Prostate gland (tissue), 2 donors: ENCODE data around the gene XIRP1. TPM values are rescaled to one million over a fixed set of nuclear protein-coding genes. Genes with fewer than 3 reads are reported as not detected.

Source experiments
- DNase-seq: peaks from one replicate; pipeline ENCODE4 v3.0.0-alpha.2; 2019; ENCODE audit warnings: low spot score
- H3K27ac ChIP-seq, 2 donors: fragments of 200-600 bp; sonication (generic); 2 replicates each; pipeline ENCODE4 v1.5.1; 2017 to 2019
- H3K27me3 ChIP-seq: fragments of 200-600 bp; sonication (generic); replicated peaks from 2 replicates; pipeline ENCODE4 v1.5.1; 2019; ENCODE audit not compliant: insufficient read depth
- H3K36me3 ChIP-seq, 2 donors: fragments of 200-600 bp; sonication (generic); 1 replicate in 1 of 2; 2 replicates in 1 of 2; pipeline versions ENCODE4 v1.5.1 to v1.8.1; 2017 to 2019
- H3K4me1 ChIP-seq: fragments of 200-600 bp; sonication (generic); replicated peaks from 2 replicates; pipeline ENCODE4 v1.5.1; 2019
- H3K4me3 ChIP-seq, 2 donors: fragments of 200-600 bp; sonication (generic); 2 replicates each; pipeline ENCODE4 v1.5.1; 2017 to 2019
- H3K9me3 ChIP-seq: fragments of 200-600 bp; sonication (generic); 2 replicates; pipeline ENCODE4 v1.5.1; 2017
- CTCF ChIP-seq, 4 experiments: fragments of 200-600 bp in 2 of 4; fragments of 450-650 bp in 2 of 4; sonication (generic) in 2 of 4; IDR thresholded peaks; 1 replicate in 3 of 4; 2 replicates in 1 of 4; pipeline ENCODE4 v1.5.1; 2016 to 2019; ENCODE audit warnings: antibody characterized with exemption in 4 of 4, mild to moderate bottlenecking in 2 of 4, moderate library complexity in 2 of 4
- POLR2A ChIP-seq: fragments of 450-650 bp; IDR thresholded peaks from one replicate; pipeline ENCODE4 v1.6.1; 2016; ENCODE audit warnings: antibody characterized with exemption, mild to moderate bottlenecking
- POLR2AphosphoS5 ChIP-seq: sonication (generic); formaldehyde crosslinking; IDR thresholded peaks from one replicate; pipeline ENCODE4 v1.6.1; 2017; ENCODE audit warnings: antibody characterized with exemption
- WGBS: methylation state at CpG from one replicate; pipeline ENCODE4 v1.1.5; 2018; 5-methylcytosine and 5-hydroxymethylcytosine counted together
- intact Hi-C: fragments of 100-400 bp; cut with DNase I; formaldehyde crosslinking; loops from one replicate; pipeline ENCODE4 v1.14.2; 2022
- total RNA-seq, 2 donors: library from RNA; depleted of rRNA; stranded (reverse); fragments of >200 nt; gene quantifications; one replicate each; pipeline ENCODE4 v1.1.0, GENCODE V29; 2016

The XIRP1 gene
- total RNA-seq, 2 donors from 2014 or later = 0.40 to 2.2 TPM

GRCh38 chr3:39158148-39158715 is 34.2 kb downstream of the XIRP1 start:
- H3K4me3 ChIP-seq = no peak overlapping the region
- H3K9me3 ChIP-seq = no peaks in the 10 kb centered on the region
- no peak for DNase-seq
- WGBS = 62% methylated on average over 5 of the region's 5 CpGs
- H3K27ac ChIP-seq = no peak overlapping the region
- no peaks in the 10 kb centered on the region for H3K36me3 ChIP-seq
- peaks cover 6% of the 10 kb centered on the region for H3K4me1 ChIP-seq
- H3K27me3 ChIP-seq = no peaks in the 10 kb centered on the region
- intact Hi-C loops = no loop called here
- TF ChIP-seq CTCF (IDR thresholded peaks at IDR 0.05) (no peak), POLR2AphosphoS5 (no peak)

GRCh38 chr3:39157359-39157758 is 35.0 kb downstream of the XIRP1 start:
- no peaks in the 10 kb centered on the region for H3K9me3 ChIP-seq
- peaks cover 6% of the 10 kb centered on the region for H3K4me1 ChIP-seq
- no peaks in the 10 kb centered on the region for H3K36me3 ChIP-seq
- intact Hi-C loops = no loop called here
- 92% methylated on average over 7 of the region's 7 CpGs for WGBS
- H3K27me3 ChIP-seq = no peaks in the 10 kb centered on the region
- no peak overlapping the region for H3K27ac ChIP-seq
- DNase-seq = no peak
- TF ChIP-seq POLR2AphosphoS5 (no peak), CTCF (IDR thresholded peaks at IDR 0.05) (no peak), POLR2A (no peak)
- H3K4me3 ChIP-seq = no peak overlapping the region

GRCh38 chr3:39156421-39156820 is 36.0 kb downstream of the XIRP1 start:
- no peaks in the 10 kb centered on the region for H3K36me3 ChIP-seq
- TF ChIP-seq POLR2AphosphoS5 (no peak), CTCF (IDR thresholded peaks at IDR 0.05) (no peak)
- peaks cover 10% of the 10 kb centered on the region for H3K4me1 ChIP-seq
- 77% methylated on average over 4 of the region's 4 CpGs for WGBS
- DNase-seq = no peak
- H3K27me3 ChIP-seq = no peaks in the 10 kb centered on the region
- intact Hi-C loops = no loop called here
- no peak overlapping the region for H3K27ac ChIP-seq
- no peak overlapping the region for H3K4me3 ChIP-seq
- no peaks in the 10 kb centered on the region for H3K9me3 ChIP-seq

GRCh38 chr3:39154280-39155021 is 37.9 kb downstream of the XIRP1 start:
- Histone ChIP-seq H3K27me3 (no peaks in the 10 kb centered on the region), H3K4me1 (peaks cover 18% of the 10 kb centered on the region), H3K9me3 (no peaks in the 10 kb centered on the region), H3K4me3 (no peak overlapping the region), H3K27ac (peak overlapping the region; percentile 100), H3K36me3 (no peaks in the 10 kb centered on the region)
- 50% methylated on average over 18 of the region's 18 CpGs for WGBS
- no peak for DNase-seq
- intact Hi-C loops = no loop called here
- TF ChIP-seq POLR2A = no peak
- TF ChIP-seq POLR2AphosphoS5 = no peak
- no peak for TF ChIP-seq CTCF (IDR thresholded peaks at IDR 0.05)

GRCh38 chr3:39153977-39154279 is 38.5 kb downstream of the XIRP1 start:
- WGBS = 32% methylated on average over 9 of the region's 9 CpGs
- no peak for DNase-seq
- peak overlapping the region; percentile 100 for H3K27ac ChIP-seq
- TF ChIP-seq POLR2A (no peak), POLR2AphosphoS5 (no peak), CTCF (IDR thresholded peaks at IDR 0.05) (no peak)
- H3K36me3 ChIP-seq = no peaks in the 10 kb centered on the region
- intact Hi-C loops = no loop called here
- H3K27me3 ChIP-seq = no peaks in the 10 kb centered on the region
- peaks cover 20% of the 10 kb centered on the region for H3K4me1 ChIP-seq
- no peaks in the 10 kb centered on the region for H3K9me3 ChIP-seq
- H3K4me3 ChIP-seq = peak overlapping the region; percentile 97 to 100
